SK-N-SH (cell line): ENCODE measurements around the gene SORBS2. TPM values are rescaled to one million over a fixed set of nuclear protein-coding genes. Genes with fewer than 3 reads are reported as not detected.

Source experiments
- CTCF ChIA-PET: fragments of 300-600, 350-600 bp; formaldehyde crosslinking; extraction: SDS; loops from one replicate; lab custom pipeline; 2021; lab: Yijun Ruan, JAX
- POLR2A ChIA-PET: fragments of 350-600 bp; sonication (Branson Sonifier 250); formaldehyde crosslinking; extraction: SDS; loops from one replicate; lab custom pipeline; 2020; ENCODE audit warnings: antibody characterized with exemption, inconsistent platforms; lab: Yijun Ruan, JAX
- DNase-seq: peaks from one replicate; pipeline ENCODE4 v3.0.0; 2012
- H2AFZ ChIP-seq: fragments of 200-600 bp; sonication (generic); 2 replicates; pipeline ENCODE4 v1.8.1; 2016; ENCODE audit warnings: antibody characterized with exemption, mild to moderate bottlenecking, low read depth
- H3F3A ChIP-seq: fragments of 200-600 bp; sonication (generic); replicated peaks from 2 replicates; pipeline ENCODE3; 2016; ENCODE audit warnings: antibody characterized with exemption, mild to moderate bottlenecking; ENCODE audit not compliant: insufficient read depth
- H3K27ac ChIP-seq, 2 experiments: fragments of 200-500 bp in 1 of 2; fragments of 200-600 bp in 1 of 2; sonication (Bioruptor generic) in 1 of 2; sonication (generic), shearing (Covaris generic) in 1 of 2; 2 replicates each; pipeline versions ENCODE4 v1.5.1 to v1.6.1; 2014 to 2016; ENCODE audit warnings: low read depth in 2 of 2, inconsistent platforms in 1 of 2, low read length in 1 of 2, mild to moderate bottlenecking in 1 of 2, mixed read lengths in 1 of 2
- H3K27me3 ChIP-seq: fragments of 200-600 bp; sonication (generic), shearing (Covaris generic); 2 replicates; pipeline ENCODE4 v1.6.1; 2016; ENCODE audit warnings: mixed run types; ENCODE audit not compliant: insufficient read depth
- H3K36me3 ChIP-seq, 2 experiments: fragments of 200-500 bp in 1 of 2; fragments of 200-600 bp in 1 of 2; sonication (Bioruptor generic) in 1 of 2; sonication (generic) in 1 of 2; replicated peaks in 1 of 2; 2 replicates each; pipeline versions ENCODE3 to v1.5.1; 2014 to 2016; ENCODE audit warnings: low read length in 1 of 2, mild to moderate bottlenecking in 1 of 2; ENCODE audit not compliant: insufficient read depth in 2 of 2, control insufficient read depth in 1 of 2
- H3K4me1 ChIP-seq, 2 experiments: fragments of 200-500 bp in 1 of 2; fragments of 200-600 bp in 1 of 2; sonication (Bioruptor generic) in 1 of 2; sonication (generic), shearing (Covaris generic) in 1 of 2; 2 replicates each; pipeline versions ENCODE4 v1.5.1 to v1.6.1; 2014 to 2016; ENCODE audit warnings: low read depth in 1 of 2, low read length in 1 of 2, mixed run types in 1 of 2; ENCODE audit not compliant: insufficient read depth in 2 of 2, control insufficient read depth in 1 of 2
- H3K4me2 ChIP-seq: fragments of 200-600 bp; sonication (generic), shearing (Covaris generic); 2 replicates; pipeline ENCODE4 v1.6.1; 2017; ENCODE audit warnings: mixed run types
- H3K4me3 ChIP-seq, 2 experiments: fragments of 200-500 bp in 1 of 2; fragments of 200-600 bp in 1 of 2; sonication (Bioruptor generic) in 1 of 2; sonication (generic), shearing (Covaris generic) in 1 of 2; 2 replicates each; pipeline versions ENCODE4 v1.5.1 to v1.8.1; 2014 to 2016; ENCODE audit warnings: low read depth in 2 of 2, inconsistent platforms in 1 of 2, low read length in 1 of 2, mild to moderate bottlenecking in 1 of 2, mixed read lengths in 1 of 2, moderate library complexity in 1 of 2
- H3K79me2 ChIP-seq: fragments of 200-600 bp; sonication (generic); 2 replicates; pipeline ENCODE4 v1.8.1; 2017; ENCODE audit warnings: mild to moderate bottlenecking; ENCODE audit not compliant: insufficient read depth
- H3K9ac ChIP-seq: fragments of 200-600 bp; sonication (generic); 2 replicates; pipeline ENCODE4 v1.6.1; 2017; ENCODE audit warnings: mixed run types
- H3K9me2 ChIP-seq: fragments of 200-600 bp; sonication (generic); 2 replicates; pipeline ENCODE4 v1.6.1; 2017; ENCODE audit warnings: mixed run types
- H3K9me3 ChIP-seq: fragments of 200-600 bp; sonication (generic); 2 replicates; pipeline ENCODE4 v1.6.1; 2017; ENCODE audit warnings: mixed run types, mild to moderate bottlenecking, moderate library complexity
- H4K20me1 ChIP-seq: fragments of 200-600 bp; sonication (generic); 2 replicates; pipeline ENCODE4 v1.6.1; 2017; ENCODE audit warnings: mild to moderate bottlenecking, mixed run types; ENCODE audit not compliant: insufficient read depth
- CHD2 ChIP-seq: fragments of 150-350 bp; IDR thresholded peaks from 2 replicates; pipeline ENCODE4 v1.6.1; 2018; ENCODE audit warnings: low read length; ENCODE audit not compliant: partially characterized antibody
- ELF1 ChIP-seq: IDR thresholded peaks from 2 replicates; pipeline ENCODE4 v1.4.0; 2012
- FOSL2 ChIP-seq: IDR thresholded peaks from 2 replicates; pipeline ENCODE4 v1.4.0; 2012; ENCODE audit warnings: low read depth, mild to moderate bottlenecking, moderate library complexity, borderline replicate concordance
- FOXM1 ChIP-seq: IDR thresholded peaks from 2 replicates; pipeline ENCODE4 v1.4.0; 2012; ENCODE audit warnings: low read depth, mild to moderate bottlenecking
- GABPA ChIP-seq: IDR thresholded peaks from 2 replicates; pipeline ENCODE4 v1.4.0; 2012; ENCODE audit warnings: low read depth, mild to moderate bottlenecking
- GATA2 ChIP-seq: sonication (generic); formaldehyde crosslinking; IDR thresholded peaks from 2 replicates; pipeline ENCODE4 v1.5.0; 2020; ENCODE audit warnings: mild to moderate bottlenecking, missing genetic modification reagents
- JUND ChIP-seq: IDR thresholded peaks from 2 replicates; pipeline ENCODE4 v1.4.0; 2012
- MEF2A ChIP-seq: IDR thresholded peaks from 2 replicates; pipeline ENCODE4 v1.4.0; 2012; ENCODE audit warnings: low read depth, borderline replicate concordance
- NFIC ChIP-seq: IDR thresholded peaks from 2 replicates; pipeline ENCODE4 v1.4.0; 2012; ENCODE audit warnings: borderline replicate concordance
- POLR2AphosphoS5 ChIP-seq: IDR thresholded peaks from 2 replicates; pipeline ENCODE4 v1.6.1; 2012; ENCODE audit warnings: low read depth, low read length
- RCOR1 ChIP-seq: fragments of 150-350 bp; IDR thresholded peaks from 2 replicates; pipeline ENCODE4 v1.6.1; 2017; ENCODE audit warnings: antibody characterized with exemption, low read length
- RFX5 ChIP-seq: IDR thresholded peaks from 2 replicates; pipeline ENCODE4 v1.6.1; 2012; ENCODE audit warnings: mild to moderate bottlenecking, improper control_type of control experiment, low read length
- SMC3 ChIP-seq: IDR thresholded peaks from 2 replicates; pipeline ENCODE4 v1.6.1; 2012; ENCODE audit warnings: low read depth, low read length, improper control_type of control experiment
- TEAD4 ChIP-seq: IDR thresholded peaks from 2 replicates; pipeline ENCODE4 v1.4.0; 2012; ENCODE audit warnings: mild to moderate bottlenecking, borderline replicate concordance; ENCODE audit not compliant: insufficient read depth
- WGBS: methylation state at CpG from one replicate; pipeline ENCODE4 v1.1.6; 2017; ENCODE audit warnings: low lambda C conversion rate; 5-methylcytosine and 5-hydroxymethylcytosine counted together
- polyA plus RNA-seq, 3 experiments: library from polyadenylated mRNA; depleted of rRNA; stranded (reverse); fragments of >200 nt; gene quantifications; 2 replicates each; pipeline ENCODE4 v1.2.3, GENCODE V29; 2012
- TF ChIP-seq, protein P1 (sequence below): fragments of 150-350 bp; IDR thresholded peaks from 2 replicates; pipeline ENCODE4 v1.6.1; 2016; ENCODE audit warnings: mild to moderate bottlenecking, low read depth, low read length
- TF ChIP-seq, protein P2 (sequence below): IDR thresholded peaks from 2 replicates; pipeline ENCODE4 v1.4.0; 2012; ENCODE audit warnings: low read depth
- TF ChIP-seq, protein P3 (sequence below): IDR thresholded peaks from 2 replicates; pipeline ENCODE4 v1.4.0; 2012; ENCODE audit warnings: low read depth, borderline replicate concordance
- TF ChIP-seq, protein P4 (sequence below): fragments of 200-600 bp; sonication (generic); IDR thresholded peaks from 2 replicates; pipeline ENCODE4 v1.6.1; 2017; ENCODE audit warnings: antibody characterized with exemption, mild to moderate bottlenecking, moderate library complexity
- TF ChIP-seq, protein P5 (sequence below): IDR thresholded peaks from 2 replicates; pipeline ENCODE4; 2012

SORBS2 gene
- polyA plus RNA-seq, 1 of the 3 experiments (the other 2 are of a cell fraction), result 2.5 TPM

DNA sequence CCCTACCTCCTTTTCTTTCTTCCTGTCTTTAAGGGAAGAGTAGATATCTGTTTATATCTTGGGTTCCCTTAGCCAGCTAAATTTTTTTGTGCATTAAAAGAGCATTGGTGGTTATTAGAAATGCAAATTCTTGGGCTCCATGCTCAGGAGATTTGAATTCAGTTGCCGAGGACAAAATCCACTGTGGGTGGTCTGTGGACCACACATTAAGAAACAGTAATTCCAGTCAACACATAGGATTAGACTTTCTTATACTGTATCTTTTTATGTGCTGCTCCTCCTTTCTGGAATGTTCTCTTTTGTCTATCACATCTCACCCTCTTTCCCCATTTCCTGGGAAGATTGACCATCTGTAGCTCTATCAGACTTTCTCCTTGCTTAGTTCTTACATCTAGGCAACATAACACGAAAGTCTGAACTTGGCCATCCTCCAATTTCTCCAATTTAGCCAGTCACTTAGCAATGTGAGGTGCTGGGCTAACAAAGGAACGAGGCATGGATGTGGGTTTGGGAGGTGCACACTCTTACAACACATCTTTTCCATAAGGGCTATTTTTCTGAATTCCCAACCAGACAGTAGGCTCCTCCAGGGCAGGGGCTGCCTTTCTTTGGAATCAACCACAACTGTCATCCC lies 271.4 kb downstream of the SORBS2 start:
- no peaks in the 10 kb centered on the region for H3K36me3 ChIP-seq
- no peak overlapping the region for H3K27ac ChIP-seq
- CTCF ChIA-PET, result interaction anchor here (0.9 kb wide), 1 partner anchor 58 kb away, joined by 3 read pairs; no protein-coding TSS in a partner anchor
- H3K9me3 ChIP-seq, result no peaks in the 10 kb centered on the region
- no peak overlapping the region for H3K4me2 ChIP-seq
- H3K27me3 ChIP-seq, result peaks cover 30% of the 10 kb centered on the region; the same call in 1 of the 2 replicates
- H3K4me1 ChIP-seq, result peaks cover 0 to 4% of the 10 kb centered on the region in 2 experiments; a peak in 1 of 4 replicates
- H3K79me2 ChIP-seq, result no peaks in the 10 kb centered on the region
- H3K9ac ChIP-seq, result no peak overlapping the region
- DNase-seq, result no peak
- H3K4me3 ChIP-seq, result no peak overlapping the region
- TF ChIP-seq TEAD4, result no peak
- no peak for TF ChIP-seq ELF1
- TF ChIP-seq POLR2AphosphoS5, result no peak
- no peak for TF ChIP-seq FOSL2
- TF ChIP-seq GATA2 (CRISPR knock-in tag), result no peak
- TF ChIP-seq MEF2A, result no peak
- TF ChIP-seq GABPA, result no peak
- TF ChIP-seq NFIC, result no peak
- TF ChIP-seq, protein P1, sequence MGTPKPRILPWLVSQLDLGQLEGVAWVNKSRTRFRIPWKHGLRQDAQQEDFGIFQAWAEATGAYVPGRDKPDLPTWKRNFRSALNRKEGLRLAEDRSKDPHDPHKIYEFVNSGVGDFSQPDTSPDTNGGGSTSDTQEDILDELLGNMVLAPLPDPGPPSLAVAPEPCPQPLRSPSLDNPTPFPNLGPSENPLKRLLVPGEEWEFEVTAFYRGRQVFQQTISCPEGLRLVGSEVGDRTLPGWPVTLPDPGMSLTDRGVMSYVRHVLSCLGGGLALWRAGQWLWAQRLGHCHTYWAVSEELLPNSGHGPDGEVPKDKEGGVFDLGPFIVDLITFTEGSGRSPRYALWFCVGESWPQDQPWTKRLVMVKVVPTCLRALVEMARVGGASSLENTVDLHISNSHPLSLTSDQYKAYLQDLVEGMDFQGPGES, result no peak
- no peak for TF ChIP-seq SMC3
- TF ChIP-seq, protein P2, sequence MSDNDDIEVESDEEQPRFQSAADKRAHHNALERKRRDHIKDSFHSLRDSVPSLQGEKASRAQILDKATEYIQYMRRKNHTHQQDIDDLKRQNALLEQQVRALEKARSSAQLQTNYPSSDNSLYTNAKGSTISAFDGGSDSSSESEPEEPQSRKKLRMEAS, result no peak
- TF ChIP-seq RCOR1, result no peak
- no peak for TF ChIP-seq RFX5
- no peak for TF ChIP-seq JUND
- no peak for TF ChIP-seq FOXM1
- TF ChIP-seq, protein P3, sequence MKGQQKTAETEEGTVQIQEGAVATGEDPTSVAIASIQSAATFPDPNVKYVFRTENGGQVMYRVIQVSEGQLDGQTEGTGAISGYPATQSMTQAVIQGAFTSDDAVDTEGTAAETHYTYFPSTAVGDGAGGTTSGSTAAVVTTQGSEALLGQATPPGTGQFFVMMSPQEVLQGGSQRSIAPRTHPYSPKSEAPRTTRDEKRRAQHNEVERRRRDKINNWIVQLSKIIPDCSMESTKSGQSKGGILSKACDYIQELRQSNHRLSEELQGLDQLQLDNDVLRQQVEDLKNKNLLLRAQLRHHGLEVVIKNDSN, result no peak
- TF ChIP-seq CHD2, result no peak
- TF ChIP-seq, protein P4, sequence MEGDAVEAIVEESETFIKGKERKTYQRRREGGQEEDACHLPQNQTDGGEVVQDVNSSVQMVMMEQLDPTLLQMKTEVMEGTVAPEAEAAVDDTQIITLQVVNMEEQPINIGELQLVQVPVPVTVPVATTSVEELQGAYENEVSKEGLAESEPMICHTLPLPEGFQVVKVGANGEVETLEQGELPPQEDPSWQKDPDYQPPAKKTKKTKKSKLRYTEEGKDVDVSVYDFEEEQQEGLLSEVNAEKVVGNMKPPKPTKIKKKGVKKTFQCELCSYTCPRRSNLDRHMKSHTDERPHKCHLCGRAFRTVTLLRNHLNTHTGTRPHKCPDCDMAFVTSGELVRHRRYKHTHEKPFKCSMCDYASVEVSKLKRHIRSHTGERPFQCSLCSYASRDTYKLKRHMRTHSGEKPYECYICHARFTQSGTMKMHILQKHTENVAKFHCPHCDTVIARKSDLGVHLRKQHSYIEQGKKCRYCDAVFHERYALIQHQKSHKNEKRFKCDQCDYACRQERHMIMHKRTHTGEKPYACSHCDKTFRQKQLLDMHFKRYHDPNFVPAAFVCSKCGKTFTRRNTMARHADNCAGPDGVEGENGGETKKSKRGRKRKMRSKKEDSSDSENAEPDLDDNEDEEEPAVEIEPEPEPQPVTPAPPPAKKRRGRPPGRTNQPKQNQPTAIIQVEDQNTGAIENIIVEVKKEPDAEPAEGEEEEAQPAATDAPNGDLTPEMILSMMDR, result no peak
- TF ChIP-seq, protein P5, sequence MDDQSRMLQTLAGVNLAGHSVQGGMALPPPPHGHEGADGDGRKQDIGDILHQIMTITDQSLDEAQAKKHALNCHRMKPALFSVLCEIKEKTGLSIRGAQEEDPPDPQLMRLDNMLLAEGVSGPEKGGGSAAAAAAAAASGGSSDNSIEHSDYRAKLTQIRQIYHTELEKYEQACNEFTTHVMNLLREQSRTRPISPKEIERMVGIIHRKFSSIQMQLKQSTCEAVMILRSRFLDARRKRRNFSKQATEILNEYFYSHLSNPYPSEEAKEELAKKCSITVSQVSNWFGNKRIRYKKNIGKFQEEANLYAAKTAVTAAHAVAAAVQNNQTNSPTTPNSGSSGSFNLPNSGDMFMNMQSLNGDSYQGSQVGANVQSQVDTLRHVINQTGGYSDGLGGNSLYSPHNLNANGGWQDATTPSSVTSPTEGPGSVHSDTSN, result no peak
- TF ChIP-seq, all 33 proteins: peak for 0
- no peaks in the 10 kb centered on the region for H3F3A ChIP-seq
- WGBS, result 34% methylated on average over 3 of the region's 3 CpGs
- H2AFZ ChIP-seq, result no peak overlapping the region
- no peaks in the 10 kb centered on the region for H4K20me1 ChIP-seq
- no peaks in the 10 kb centered on the region for H3K9me2 ChIP-seq
- POLR2A ChIA-PET, result no interaction called here
